Lower leg skin (tissue), 3 donors: ENCODE results near the gene ATP11B.
"Not testable (repeated sequence)": the region's sequence is repeated elsewhere in the genome, so short reads cannot be mapped to it uniquely, and the experiment has no call there.

ENCODE experiments used
- POLR2A ChIP-seq, 2 donors: fragments of 450-650 bp; IDR thresholded peaks; one replicate each; pipeline ENCODE4 v1.6.1; 2016 to 2017; ENCODE audit warnings: antibody characterized with exemption in 2 of 2, mild to moderate bottlenecking in 1 of 2, moderate library complexity in 1 of 2
- TF ChIP-seq, protein P1 (sequence below), 3 donors: fragments of 450-650 bp; IDR thresholded peaks; one replicate each; pipeline ENCODE4 v1.5.1; 2016; ENCODE audit warnings: antibody characterized with exemption in 3 of 3, mild to moderate bottlenecking in 3 of 3, moderate library complexity in 2 of 3

DNA sequence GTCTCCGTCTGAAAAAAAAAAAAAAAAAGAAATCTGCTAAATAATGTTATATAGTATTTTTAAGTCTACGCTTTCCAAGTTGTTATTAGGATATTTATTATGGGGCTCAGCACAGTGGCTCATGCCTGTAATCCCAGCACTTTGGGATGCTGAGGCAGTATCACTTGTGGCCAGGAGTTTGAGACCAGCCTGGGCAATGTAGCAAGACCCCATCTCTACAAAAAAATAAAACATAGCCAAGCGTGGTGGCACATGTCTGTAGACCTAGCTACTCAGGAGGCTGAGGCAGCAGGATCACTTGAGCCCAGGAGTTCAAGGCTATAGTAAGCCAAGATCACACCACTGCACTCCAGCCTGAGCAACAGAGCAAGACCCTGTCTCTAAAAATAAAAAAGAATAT is 77.6 kb downstream of the ATP11B start:
- TF ChIP-seq, protein P1, sequence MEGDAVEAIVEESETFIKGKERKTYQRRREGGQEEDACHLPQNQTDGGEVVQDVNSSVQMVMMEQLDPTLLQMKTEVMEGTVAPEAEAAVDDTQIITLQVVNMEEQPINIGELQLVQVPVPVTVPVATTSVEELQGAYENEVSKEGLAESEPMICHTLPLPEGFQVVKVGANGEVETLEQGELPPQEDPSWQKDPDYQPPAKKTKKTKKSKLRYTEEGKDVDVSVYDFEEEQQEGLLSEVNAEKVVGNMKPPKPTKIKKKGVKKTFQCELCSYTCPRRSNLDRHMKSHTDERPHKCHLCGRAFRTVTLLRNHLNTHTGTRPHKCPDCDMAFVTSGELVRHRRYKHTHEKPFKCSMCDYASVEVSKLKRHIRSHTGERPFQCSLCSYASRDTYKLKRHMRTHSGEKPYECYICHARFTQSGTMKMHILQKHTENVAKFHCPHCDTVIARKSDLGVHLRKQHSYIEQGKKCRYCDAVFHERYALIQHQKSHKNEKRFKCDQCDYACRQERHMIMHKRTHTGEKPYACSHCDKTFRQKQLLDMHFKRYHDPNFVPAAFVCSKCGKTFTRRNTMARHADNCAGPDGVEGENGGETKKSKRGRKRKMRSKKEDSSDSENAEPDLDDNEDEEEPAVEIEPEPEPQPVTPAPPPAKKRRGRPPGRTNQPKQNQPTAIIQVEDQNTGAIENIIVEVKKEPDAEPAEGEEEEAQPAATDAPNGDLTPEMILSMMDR (IDR thresholded peaks at IDR 0.05), result not testable (repeated sequence)
- not testable (repeated sequence) for TF ChIP-seq POLR2A (IDR thresholded peaks at IDR 0.05)
